ENCODE measurements around the gene RBPJ. TPM values are rescaled to one million over a fixed set of nuclear protein-coding genes. Genes with fewer than 3 reads are reported as not detected.

The RBPJ gene
- total and polyA plus RNA-seq, 11 donors = 21.9 to 84.3 (median 37.5) TPM

- no peak for TF ChIP-seq POLR2A (IDR thresholded peaks at IDR 0.05)
- TF ChIP-seq CTCF (IDR thresholded peaks at IDR 0.05) = no peak
- Histone ChIP-seq H3K27me3 (no peaks in the 10 kb centered on the region), H3K4me1 (no peaks in the 10 kb centered on the region), H3K36me3 (no peaks in the 10 kb centered on the region), H3K27ac (no peak overlapping the region), H3K4me3 (no peak overlapping the region), H3K9me3 (peaks cover 0 to 8% (median 0%) of the 10 kb centered on the region in 12 donors)
- DNase-seq (no peak), ATAC-seq (no peak)
- intact Hi-C loops (cut with DNase I) = no loop called here
- 76 to 89% (median 83%) methylated on average over 7 to 8 of the region's 8 CpGs for WGBS, 4 donors
Observed at GRCh38 chr4:26447378-26447777, 126.6 kb downstream of the RBPJ start.

- WGBS, 4 donors = 78 to 85% (median 84%) methylated on average over 5 of the region's 5 CpGs
- ATAC-seq (no peak), DNase-seq (no peak)
- intact Hi-C loops (cut with DNase I) = loop anchor here in 5 of 10 donors (10.0 kb wide), 4 partner anchors 264 to 564 kb away; no protein-coding TSS in a partner anchor
- TF ChIP-seq POLR2A (IDR thresholded peaks at IDR 0.05) (no peak), CTCF (IDR thresholded peaks at IDR 0.05) (no peak)
- Histone ChIP-seq H3K27ac (no peak overlapping the region), H3K4me1 (no peaks in the 10 kb centered on the region), H3K27me3 (no peaks in the 10 kb centered on the region), H3K36me3 (no peaks in the 10 kb centered on the region), H3K9me3 (peaks cover 0 to 14% (median 0%) of the 10 kb centered on the region in 12 donors), H3K4me3 (no peak overlapping the region)
Observed at GRCh38 chr4:26450418-26450817, 129.6 kb downstream of the RBPJ start.

- Histone ChIP-seq H3K4me3 (no peak overlapping the region), H3K27ac (no peak overlapping the region), H3K4me1 (no peaks in the 10 kb centered on the region), H3K36me3 (no peaks in the 10 kb centered on the region), H3K27me3 (no peaks in the 10 kb centered on the region), H3K9me3 (peaks cover 0 to 14% (median 0%) of the 10 kb centered on the region in 12 donors)
- no peak for DNase-seq
- ATAC-seq = no peak
- 74 to 79% (median 77%) methylated on average over 3 of the region's 3 CpGs for WGBS, 4 donors
- TF ChIP-seq POLR2A (IDR thresholded peaks at IDR 0.05) (no peak), CTCF (IDR thresholded peaks at IDR 0.05) (no peak)
- intact Hi-C loops (cut with DNase I) = loop anchor here in 5 of 10 donors (10.0 kb wide), 4 partner anchors 263 to 563 kb away; no protein-coding TSS in a partner anchor
Observed at GRCh38 chr4:26451597-26451996, 130.8 kb downstream of the RBPJ start.

- DNase-seq = no peak
- Histone ChIP-seq H3K27me3 (no peaks in the 10 kb centered on the region), H3K4me1 (no peaks in the 10 kb centered on the region), H3K9me3 (peaks cover 0 to 14% (median 0%) of the 10 kb centered on the region in 12 donors), H3K36me3 (no peaks in the 10 kb centered on the region), H3K4me3 (no peak overlapping the region), H3K27ac (no peak overlapping the region)
- 79 to 85% (median 80%) methylated on average over 15 of the region's 15 CpGs for WGBS, 4 donors
- TF ChIP-seq POLR2A (IDR thresholded peaks at IDR 0.05) = no peak
- no peak for TF ChIP-seq CTCF (IDR thresholded peaks at IDR 0.05)
- intact Hi-C loops (cut with DNase I) = loop anchor here in 5 of 10 donors (10.0 kb wide), 4 partner anchors 262 to 562 kb away; no protein-coding TSS in a partner anchor
- ATAC-seq = no peak
Observed at GRCh38 chr4:26452565-26453531, 132.0 kb downstream of the RBPJ start.
